CD14-positive monocyte (primary cell): ENCODE data around the gene CENPX. TPM values are rescaled to one million over a fixed set of nuclear protein-coding genes. Genes with fewer than 3 reads are reported as not detected.

Source experiments
- DNase-seq, 3 donors: peaks; one replicate each; pipeline ENCODE4 v3.0.0-alpha.2; 2011 to 2022
- H2AFZ ChIP-seq: 2 replicates; pipeline ENCODE4 v1.6.0; 2012; ENCODE audit warnings: mild to moderate bottlenecking, low read depth, low read length, inconsistent platforms; ENCODE audit not compliant: insufficient read depth, poor library complexity, severe bottlenecking
- H3K27ac ChIP-seq, 2 donors: 1 replicate in 1 of 2; 2 replicates in 1 of 2; pipeline ENCODE4 v1.5.1; 2012 to 2013; ENCODE audit warnings: low read length in 2 of 2, control low read depth in 1 of 2, inconsistent platforms in 1 of 2, low read depth in 1 of 2, mild to moderate bottlenecking in 1 of 2
- H3K27me3 ChIP-seq, 2 donors: one replicate each; pipeline versions ENCODE4 v1.6.0 to v1.6.1; 2011 to 2013; ENCODE audit warnings: low read length in 2 of 2; ENCODE audit not compliant: control insufficient read depth in 2 of 2, insufficient read depth in 2 of 2
- H3K36me3 ChIP-seq, 2 donors: replicated peaks in 1 of 2; 1 replicate in 1 of 2; 2 replicates in 1 of 2; pipeline versions ENCODE4 v1.5.1 to v1.6.1; 2012 to 2013; ENCODE audit warnings: low read length in 2 of 2, control low read depth in 1 of 2, inconsistent platforms in 1 of 2, mild to moderate bottlenecking in 1 of 2; ENCODE audit not compliant: insufficient read depth in 2 of 2, control insufficient read depth in 1 of 2
- H3K4me1 ChIP-seq, 2 donors: 1 replicate in 1 of 2; 2 replicates in 1 of 2; pipeline versions ENCODE4 v1.5.1 to v1.6.1; 2012 to 2013; ENCODE audit warnings: low read length in 2 of 2, control low read depth in 1 of 2, inconsistent platforms in 1 of 2, mild to moderate bottlenecking in 1 of 2, moderate library complexity in 1 of 2; ENCODE audit not compliant: insufficient read depth in 2 of 2, control insufficient read depth in 1 of 2
- H3K4me2 ChIP-seq: replicated peaks from 2 replicates; pipeline ENCODE3; 2012; ENCODE audit warnings: low read length, moderate library complexity, mild to moderate bottlenecking; ENCODE audit not compliant: poor library complexity, severe bottlenecking; ENCODE audit errors: extremely low read depth
- H3K4me3 ChIP-seq, 3 experiments: fragments of 200-600 bp in 1 of 3; sonication (generic) in 1 of 3; replicated peaks in 1 of 3; 1 replicate in 2 of 3; 2 replicates in 1 of 3; pipeline ENCODE4 v1.5.1; 2011 to 2013; ENCODE audit warnings: low read length in 3 of 3, mild to moderate bottlenecking in 3 of 3, control low read depth in 2 of 3, low read depth in 2 of 3, inconsistent platforms in 1 of 3, moderate library complexity in 1 of 3
- H3K79me2 ChIP-seq: 2 replicates; pipeline ENCODE4 v1.6.0; 2012; ENCODE audit warnings: mild to moderate bottlenecking, control low read depth, inconsistent platforms, low read length, moderate library complexity; ENCODE audit not compliant: insufficient read depth
- H3K9ac ChIP-seq: 2 replicates; pipeline ENCODE4 v1.6.0; 2017; ENCODE audit warnings: low read length, mild to moderate bottlenecking; ENCODE audit not compliant: insufficient read depth, poor library complexity, severe bottlenecking
- H3K9me3 ChIP-seq, 2 donors: replicated peaks in 1 of 2; 1 replicate in 1 of 2; 2 replicates in 1 of 2; pipeline versions ENCODE4 v1.5.1 to v1.6.1; 2012 to 2013; ENCODE audit warnings: low read length in 2 of 2, control low read depth in 1 of 2; ENCODE audit not compliant: control insufficient read depth in 1 of 2, insufficient read depth in 1 of 2
- H4K20me1 ChIP-seq: 2 replicates; pipeline ENCODE4 v1.6.0; 2012; ENCODE audit warnings: mild to moderate bottlenecking, low read length, control low read depth, moderate library complexity; ENCODE audit not compliant: insufficient read depth
- H3K27ac Mint-ChIP-seq, 7 donors: one replicate each; pipeline ENCODE4 v1.8.0; 2020; ENCODE audit warnings: mild to moderate bottlenecking in 7 of 7, mixed read lengths in 7 of 7, moderate library complexity in 6 of 7, inconsistent platforms in 2 of 7
- H3K27me3 Mint-ChIP-seq, 3 donors: one replicate each; pipeline ENCODE4 v1.8.0; 2021 to 2022; ENCODE audit warnings: low read depth in 3 of 3, mild to moderate bottlenecking in 3 of 3, mixed read lengths in 3 of 3, moderate library complexity in 3 of 3, inconsistent platforms in 1 of 3
- H3K36me3 Mint-ChIP-seq, 2 donors: one replicate each; pipeline ENCODE4 v1.8.0; 2020; ENCODE audit warnings: mixed read lengths in 2 of 2, inconsistent platforms in 1 of 2, mild to moderate bottlenecking in 1 of 2
- H3K4me1 Mint-ChIP-seq: one replicate; pipeline ENCODE4 v1.8.0; 2020; ENCODE audit warnings: mild to moderate bottlenecking, mixed read lengths
- H3K4me3 Mint-ChIP-seq, 2 donors: one replicate each; pipeline ENCODE4 v1.8.0; 2020; ENCODE audit warnings: mild to moderate bottlenecking in 2 of 2, mixed read lengths in 2 of 2, moderate library complexity in 1 of 2
- H3K9me3 Mint-ChIP-seq, 7 donors: one replicate each; pipeline ENCODE4 v1.8.0; 2020 to 2022; ENCODE audit warnings: mixed read lengths in 7 of 7, mild to moderate bottlenecking in 6 of 7, moderate library complexity in 6 of 7, inconsistent platforms in 2 of 7
- WGBS: methylation state at CpG from one replicate; pipeline ENCODE4 v1.1.5; 2013; ENCODE audit warnings: missing lambda C conversion rate; ENCODE audit not compliant: insufficient coverage; 5-methylcytosine and 5-hydroxymethylcytosine counted together
- intact Hi-C, 2 donors: fragments of 100-400 bp; cut with micrococcal nuclease; formaldehyde crosslinking; loops; one replicate each; pipeline versions ENCODE4 v1.15.0 to v1.15.1; 2023
- polyA plus RNA-seq, 3 donors: library from polyadenylated mRNA; depleted of rRNA in 1 of 3; unstranded in 2 of 3; stranded (reverse) in 1 of 3; fragments of 300-500 nt in 2 of 3; fragments of >200 nt in 1 of 3; fragmentation: Illumina TruSeq in 2 of 3; gene quantifications; 1 replicate in 2 of 3; 2 replicates in 1 of 3; pipeline ENCODE4 v1.2.3, GENCODE V29; 2012 to 2021
- TF ChIP-seq, protein P1 (sequence below): fragments of 200-600 bp; IDR thresholded peaks from one replicate; pipeline ENCODE4 v1.8.0; 2022; ENCODE audit warnings: antibody characterized with exemption, mild to moderate bottlenecking

CENPX gene
- polyA plus RNA-seq, 3 donors = 47.7 to 57.0 (median 55.9) TPM

DNA sequence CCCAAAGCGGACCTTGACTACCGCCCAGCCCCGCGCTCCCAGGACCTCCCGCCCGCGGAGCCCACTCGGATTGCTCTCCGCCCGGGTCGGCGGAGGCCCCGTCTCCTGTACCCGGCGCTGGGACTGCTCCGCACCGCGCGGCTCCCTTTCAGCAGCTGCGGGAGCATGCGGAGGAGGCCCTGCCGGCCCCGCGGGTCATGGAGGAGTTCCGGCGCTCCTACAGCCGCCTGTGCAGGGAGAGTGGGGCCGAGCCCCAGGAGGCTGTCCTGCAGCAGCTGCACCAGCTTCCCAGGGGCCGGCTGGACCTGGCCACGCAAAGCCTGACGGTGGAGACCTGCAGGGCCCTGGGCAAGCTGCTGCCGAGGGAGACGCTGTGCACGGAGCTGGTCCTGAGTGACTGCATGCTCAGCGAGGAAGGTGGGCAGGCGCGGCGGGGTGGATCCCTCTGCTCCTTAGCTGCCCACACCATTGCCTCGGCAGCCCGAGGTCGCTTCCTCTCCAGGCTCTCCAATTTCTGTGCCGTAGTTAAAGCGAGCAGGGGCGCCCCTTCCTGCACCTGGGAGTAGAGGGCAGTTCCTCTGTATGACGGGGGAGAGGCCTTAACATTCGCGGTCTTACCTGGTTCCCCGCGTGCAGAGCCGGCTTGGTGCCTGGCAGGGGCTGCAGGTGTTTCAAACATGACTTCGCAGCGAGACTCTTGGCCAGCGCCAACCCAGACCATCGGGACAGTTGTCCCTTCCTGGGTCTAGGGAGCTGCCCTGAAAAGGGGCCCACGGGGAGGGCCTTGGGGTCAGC, 966 bp upstream of the CENPX start:
- Histone ChIP-seq H4K20me1 (peaks cover 32% of the 10 kb centered on the region), H3K27ac (no peak overlapping the region), H3K9ac (peak overlapping the region; percentile 65), H2AFZ (peak overlapping the region; percentile 96), H3K27me3 (no peaks in the 10 kb centered on the region), H3K4me3 (peak overlapping the region; percentile 62 to 96 (median 76)), H3K9me3 (no peaks in the 10 kb centered on the region), H3K4me1 (peaks cover 26 to 37% of the 10 kb centered on the region in 2 donors), H3K36me3 (peaks cover 0 to 10% of the 10 kb centered on the region in 2 donors), H3K4me2 (peak overlapping the region; percentile 99), H3K79me2 (peaks cover 34% of the 10 kb centered on the region)
- intact Hi-C loops = loop anchor here (1.0 to 10.0 kb wide), 4 partner anchors 46 to 301 kb away; partner anchors contain the start of gene ASPSCR1 (in 2 of the 2)
- peaks cover 13 to 31% of the 10 kb centered on the region in 2 donors for H3K36me3 Mint-ChIP-seq
- DNase-seq = no peak
- H3K27me3 Mint-ChIP-seq = peaks cover 0 to 1% (median 1%) of the 10 kb centered on the region in 3 donors
- H3K4me3 Mint-ChIP-seq = peak overlapping the region; percentile 80 to 88
- no peak overlapping the region for H3K27ac Mint-ChIP-seq
- WGBS = 4% methylated on average over 55 of the region's 55 CpGs
- peaks cover 31% of the 10 kb centered on the region for H3K4me1 Mint-ChIP-seq
- no peaks in the 10 kb centered on the region for H3K9me3 Mint-ChIP-seq
- TF ChIP-seq, protein P1, sequence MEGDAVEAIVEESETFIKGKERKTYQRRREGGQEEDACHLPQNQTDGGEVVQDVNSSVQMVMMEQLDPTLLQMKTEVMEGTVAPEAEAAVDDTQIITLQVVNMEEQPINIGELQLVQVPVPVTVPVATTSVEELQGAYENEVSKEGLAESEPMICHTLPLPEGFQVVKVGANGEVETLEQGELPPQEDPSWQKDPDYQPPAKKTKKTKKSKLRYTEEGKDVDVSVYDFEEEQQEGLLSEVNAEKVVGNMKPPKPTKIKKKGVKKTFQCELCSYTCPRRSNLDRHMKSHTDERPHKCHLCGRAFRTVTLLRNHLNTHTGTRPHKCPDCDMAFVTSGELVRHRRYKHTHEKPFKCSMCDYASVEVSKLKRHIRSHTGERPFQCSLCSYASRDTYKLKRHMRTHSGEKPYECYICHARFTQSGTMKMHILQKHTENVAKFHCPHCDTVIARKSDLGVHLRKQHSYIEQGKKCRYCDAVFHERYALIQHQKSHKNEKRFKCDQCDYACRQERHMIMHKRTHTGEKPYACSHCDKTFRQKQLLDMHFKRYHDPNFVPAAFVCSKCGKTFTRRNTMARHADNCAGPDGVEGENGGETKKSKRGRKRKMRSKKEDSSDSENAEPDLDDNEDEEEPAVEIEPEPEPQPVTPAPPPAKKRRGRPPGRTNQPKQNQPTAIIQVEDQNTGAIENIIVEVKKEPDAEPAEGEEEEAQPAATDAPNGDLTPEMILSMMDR = no peak

DNA sequence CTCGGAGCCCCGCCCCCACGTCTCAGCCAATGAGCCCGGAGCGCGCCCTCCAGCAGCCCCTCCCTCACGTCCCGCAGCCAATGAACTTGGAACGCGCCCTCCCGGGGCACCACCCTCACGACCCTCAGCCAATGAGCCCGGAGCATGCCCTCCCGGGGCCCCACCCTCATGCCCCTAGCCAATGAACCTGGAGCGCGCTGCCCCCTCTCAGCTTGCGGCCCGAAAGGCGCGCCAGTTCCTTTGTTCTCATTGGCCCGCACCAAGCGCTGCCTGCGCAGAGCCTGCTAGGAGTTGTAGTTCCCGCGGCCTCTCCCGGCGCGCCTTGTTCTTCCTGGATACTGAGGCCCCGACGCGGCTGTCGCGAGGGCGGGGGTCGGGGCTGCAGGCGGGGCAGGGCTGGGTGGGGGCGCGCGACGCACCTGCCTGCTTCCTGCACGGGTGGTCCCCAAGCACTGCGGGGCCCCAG, 336 bp upstream of the CENPX start, which contains the start of gene LRRC45:
Gene LRRC45, plus strand, starts transcription at position 325 of the 466 bp plus-strand sequence. CDS start 339 bp downstream, outside the sequence.
- DNase-seq = peak; percentile 99
- Histone ChIP-seq H2AFZ (peak within 1 kb of the TSS; percentile 96), H3K9ac (peak within 1 kb of the TSS; percentile 76), H3K36me3 (peaks cover 0 to 16% of the 10 kb centered on the region in 2 donors), H3K79me2 (peaks cover 34% of the 10 kb centered on the region), H3K4me1 (peaks cover 26 to 37% of the 10 kb centered on the region in 2 donors), H3K9me3 (no peaks in the 10 kb centered on the region), H3K4me3 (peak within 1 kb of the TSS; percentile 62 to 96 (median 82)), H3K27me3 (no peaks in the 10 kb centered on the region), H4K20me1 (peaks cover 32% of the 10 kb centered on the region), H3K27ac (peak within 1 kb of the TSS in 1 of 2 donors; percentile 70), H3K4me2 (peak within 1 kb of the TSS; percentile 99)
- intact Hi-C loops = loop anchor here (1.0 to 10.0 kb wide), 4 partner anchors 46 to 302 kb away; partner anchors contain the start of gene ASPSCR1 (in 2 of the 2)
- Mint-ChIP-seq H3K36me3 (peaks cover 16 to 33% of the 10 kb centered on the region in 2 donors), H3K27me3 (peaks cover 0 to 1% (median 1%) of the 10 kb centered on the region in 3 donors), H3K27ac (peak within 1 kb of the TSS in 4 of 7 donors; percentile 22 to 75 (median 68)), H3K4me3 (peak within 1 kb of the TSS; percentile 80 to 88), H3K4me1 (peaks cover 31% of the 10 kb centered on the region), H3K9me3 (no peaks in the 10 kb centered on the region)
- TF ChIP-seq, protein P1 = no peak
- 0% methylated on average over 42 of the region's 42 CpGs for WGBS
